BJ (cell line): Measurements from ENCODE around the gene IPMK. TPM values are rescaled to one million over a fixed set of nuclear protein-coding genes. Genes with fewer than 3 reads are reported as not detected.

Source experiments
- CTCF ChIA-PET: fragments of 350-600 bp; formaldehyde crosslinking; extraction: SDS; loops from one replicate; lab custom pipeline; 2021; ENCODE audit warnings: antibody characterized with exemption, inconsistent platforms; lab: Yijun Ruan, JAX
- POLR2A ChIA-PET: fragments of 300-600 bp; sonication (Branson Sonifier 250); formaldehyde crosslinking; extraction: SDS; loops from one replicate; lab custom pipeline; 2021; ENCODE audit warnings: antibody characterized with exemption; lab: Charles Lee
- DNase-seq: peaks from one replicate; pipeline ENCODE4 v3.0.0-alpha.2; 2011; ENCODE audit warnings: low read depth
- H3K27me3 ChIP-seq: 2 replicates; pipeline ENCODE4 v1.6.0; 2011; ENCODE audit warnings: low read length; ENCODE audit not compliant: control insufficient read depth, insufficient read depth
- H3K36me3 ChIP-seq: 2 replicates; pipeline ENCODE4 v1.5.1; 2011; ENCODE audit warnings: low read length; ENCODE audit not compliant: control insufficient read depth, insufficient read depth
- H3K4me3 ChIP-seq: 2 replicates; pipeline ENCODE4 v1.5.1; 2011; ENCODE audit warnings: low read depth, mild to moderate bottlenecking, control low read depth, low read length
- CTCF ChIP-seq: IDR thresholded peaks from 2 replicates; pipeline ENCODE4 v1.5.1; 2011; ENCODE audit warnings: low read depth, mild to moderate bottlenecking, control low read depth, inconsistent platforms, low read length, moderate library complexity; ENCODE audit not compliant: insufficient read depth
- polyA plus RNA-seq: library from polyadenylated mRNA; depleted of rRNA; stranded (reverse); fragments of >200 nt; gene quantifications from 2 replicates; pipeline ENCODE4 v1.2.3, GENCODE V29; 2011

IPMK gene
- polyA plus RNA-seq, 1 experiment = 0.81 TPM

GRCh38 chr10:58174831-58175230 is 92.9 kb downstream of the IPMK start:
- no peak for TF ChIP-seq CTCF
- Histone ChIP-seq H3K27me3 (no peaks in the 10 kb centered on the region), H3K4me3 (no peak overlapping the region), H3K36me3 (no peaks in the 10 kb centered on the region)
- DNase-seq = no peak
- ChIA-PET POLR2A (no interaction called here), CTCF (no interaction called here)

- 0 out of 2 replicates have a peak, but pooled peaks cover 3% of the 10 kb centered on the region for H3K27me3 ChIP-seq
- no peak for DNase-seq
- POLR2A ChIA-PET = no interaction called here
- CTCF ChIA-PET = interaction anchor here (1.0 to 2.2 kb wide), 4 partner anchors 21 to 123 kb away, joined by 3 to 12 read pairs (median 4); no protein-coding TSS in a partner anchor
- no peak overlapping the region for H3K4me3 ChIP-seq
- no peak for TF ChIP-seq CTCF
- H3K36me3 ChIP-seq = no peaks in the 10 kb centered on the region
Measured at GRCh38 chr10:58173391-58173790, 94.3 kb downstream of the IPMK start.

- H3K4me3 ChIP-seq = no peak overlapping the region
- no peaks in the 10 kb centered on the region for H3K36me3 ChIP-seq
- 0 out of 2 replicates have a peak, but pooled peaks cover 4% of the 10 kb centered on the region for H3K27me3 ChIP-seq
- ChIA-PET POLR2A (no interaction called here), CTCF (interaction anchor here (1.0 to 1.6 kb wide), 3 partner anchors 13 to 121 kb away, joined by 3 to 9 read pairs (median 3); no protein-coding TSS in a partner anchor)
- TF ChIP-seq CTCF = no peak
- no peak for DNase-seq
Measured at GRCh38 chr10:58171146-58171545, 96.5 kb downstream of the IPMK start.

GRCh38 chr10:58164517-58164916 is 103.2 kb downstream of the IPMK start:
- no peaks in the 10 kb centered on the region for H3K36me3 ChIP-seq
- no peak overlapping the region for H3K4me3 ChIP-seq
- no peak for DNase-seq
- POLR2A ChIA-PET = no interaction called here
- TF ChIP-seq CTCF = no peak
- CTCF ChIA-PET = interaction anchor here (1.1 kb wide), 1 partner anchor 13 kb away, joined by 3 read pairs; no protein-coding TSS in a partner anchor
- peaks cover 22% of the 10 kb centered on the region for H3K27me3 ChIP-seq

- TF ChIP-seq CTCF = no peak
- ChIA-PET POLR2A (no interaction called here), CTCF (interaction anchor here (1.6 kb wide), 1 partner anchor 18 kb away, joined by 3 read pairs; no protein-coding TSS in a partner anchor)
- H3K4me3 ChIP-seq = no peak overlapping the region
- DNase-seq = no peak
- peaks cover 13% of the 10 kb centered on the region for H3K27me3 ChIP-seq
- no peaks in the 10 kb centered on the region for H3K36me3 ChIP-seq
Measured at GRCh38 chr10:58158806-58159205, 108.9 kb downstream of the IPMK start.
